K562 (cell line): ENCODE data around the gene CMSS1. TPM values are rescaled to one million over a fixed set of nuclear protein-coding genes. Genes with fewer than 3 reads are reported as not detected.

Source experiments
- ATAC-seq: fragments of 200-7000 bp; cut with Tn5 transposase; 3 replicates; pipeline ENCODE4 v1.9.1; 2020; ENCODE audit warnings: moderate library complexity
- BruUV-seq: library from RNA; stranded (reverse); fragments of 400-500 nt; replicated peaks from 2 replicates; lab custom pipeline; 2021; lab: Mats Ljungman, UMichigan
- CTCF ChIA-PET: fragments of 300-600 bp; formaldehyde crosslinking; extraction: SDS; loops from one replicate; lab custom pipeline; 2021; ENCODE audit warnings: low intra/inter-chr PET ratio; lab: Yijun Ruan, JAX
- POLR2A ChIA-PET: fragments of 300-600, 350-650 bp; sonication (Branson Sonifier 250); formaldehyde crosslinking; extraction: SDS; loops from one replicate; lab custom pipeline; 2021; ENCODE audit warnings: antibody characterized with exemption, inconsistent platforms; lab: Yijun Ruan, JAX
- DNase-seq, 4 experiments: peaks; one replicate each; pipeline versions ENCODE4 v3.0.0 to v3.0.0-alpha.2; 2011 to 2018; ENCODE audit warnings: low spot score in 3 of 4, mixed read lengths in 3 of 4; ENCODE audit errors: extremely low read depth in 1 of 4
- FAIRE-seq: peaks from 2 replicates; lab custom pipeline; 2011; peaks lifted over from hg19 to GRCh38; lab: Jason Lieb, UNC
- H2AFZ ChIP-seq: 2 replicates; pipeline ENCODE4 v1.6.0; 2011; ENCODE audit warnings: low read depth, low read length, control low read depth, inconsistent platforms
- H3K27ac ChIP-seq: fragments of 200-600 bp; 3 replicates; pipeline ENCODE4 v1.8.0; 2011; ENCODE audit warnings: low read depth, mild to moderate bottlenecking, control low read depth, inconsistent platforms, low read length, moderate library complexity, mixed read lengths; ENCODE audit errors: extremely low read depth
- H3K27me3 ChIP-seq, 2 experiments: fragments of 300-600 bp in 1 of 2; 2 replicates in 1 of 2; 3 replicates in 1 of 2; pipeline versions ENCODE4 v1.6.0 to v1.8.0; 2011; ENCODE audit warnings: inconsistent platforms in 2 of 2, low read length in 2 of 2, mild to moderate bottlenecking in 1 of 2, mixed read lengths in 1 of 2, moderate library complexity in 1 of 2; ENCODE audit not compliant: control insufficient read depth in 2 of 2, insufficient read depth in 2 of 2
- H3K36me3 ChIP-seq: fragments of 300-600 bp; 3 replicates; pipeline ENCODE4 v1.8.0; 2011; ENCODE audit warnings: mild to moderate bottlenecking, low read length, inconsistent platforms; ENCODE audit not compliant: control insufficient read depth, insufficient read depth
- H3K4me1 ChIP-seq, 2 experiments: fragments of 200-600 bp in 1 of 2; replicated peaks in 1 of 2; 2 replicates in 1 of 2; 3 replicates in 1 of 2; pipeline versions ENCODE4 v1.5.1 to v1.8.0; 2011; ENCODE audit warnings: inconsistent platforms in 2 of 2, low read length in 2 of 2, mild to moderate bottlenecking in 1 of 2, mixed read lengths in 1 of 2, moderate library complexity in 1 of 2; ENCODE audit not compliant: control insufficient read depth in 2 of 2, insufficient read depth in 2 of 2
- H3K4me2 ChIP-seq: 2 replicates; pipeline ENCODE4 v1.6.1; 2011; ENCODE audit warnings: low read length, control low read depth, inconsistent platforms, mixed read lengths; ENCODE audit not compliant: insufficient read depth
- H3K4me3 ChIP-seq: fragments of 200-600 bp; sonication (generic), shearing (Covaris generic); 2 replicates; pipeline ENCODE4 v1.5.1; 2016; ENCODE audit warnings: control low read depth, inconsistent platforms
- H3K79me2 ChIP-seq: fragments of 200-600 bp; 3 replicates; pipeline ENCODE4 v1.8.0; 2011; ENCODE audit warnings: low read length, inconsistent platforms; ENCODE audit not compliant: control insufficient read depth, insufficient read depth
- H3K9ac ChIP-seq, 2 experiments: 2 replicates each; pipeline versions ENCODE4 v1.6.0 to v1.6.1; 2011; ENCODE audit warnings: low read depth in 2 of 2, low read length in 2 of 2, control low read depth in 1 of 2, inconsistent platforms in 1 of 2, mild to moderate bottlenecking in 1 of 2, mixed read lengths in 1 of 2; ENCODE audit not compliant: insufficient read depth in 1 of 2
- H3K9me1 ChIP-seq: one replicate; pipeline ENCODE4 v1.6.0; 2011; ENCODE audit warnings: inconsistent platforms, mild to moderate bottlenecking, low read length, moderate library complexity; ENCODE audit not compliant: control insufficient read depth, insufficient read depth
- H3K9me3 ChIP-seq: replicated peaks from 2 replicates; pipeline ENCODE4 v1.5.1; 2011; ENCODE audit warnings: low read depth, low read length, inconsistent platforms; ENCODE audit not compliant: control insufficient read depth, insufficient read depth
- H4K20me1 ChIP-seq: replicated peaks from 2 replicates; pipeline ENCODE4 v1.6.1; 2011; ENCODE audit warnings: low read length, inconsistent platforms, mixed read lengths; ENCODE audit not compliant: control insufficient read depth, insufficient read depth
- COPS2 ChIP-seq: fragments of 450-650 bp; conservative IDR thresholded peaks from 2 replicates; pipeline ENCODE4 v1.6.1; 2016; ENCODE audit warnings: mild to moderate bottlenecking, moderate library complexity
- HOMEZ ChIP-seq: fragments of 250-450 bp; sonication (Bioruptor Pico); IDR thresholded peaks from 2 replicates; pipeline ENCODE4 v1.4.0; 2020; ENCODE audit warnings: mild to moderate bottlenecking, moderate library complexity
- WGBS: fragments of 100-300 bp; shearing (Covaris generic); methylation state at CpG from one replicate; pipeline ENCODE4 v1.1.6; 2016; ENCODE audit warnings: low coverage, mixed read lengths; ENCODE audit not compliant: insufficient coverage; ENCODE audit errors: missing lambda C conversion rate; 5-methylcytosine and 5-hydroxymethylcytosine counted together
- in situ Hi-C: fragments of 300-500 bp; cut with MboI; formaldehyde crosslinking; loops from 4 replicates; pipeline ENCODE4 v1.15.0; 2018; ENCODE audit warnings: inconsistent platforms, mixed read lengths
- intact Hi-C: fragments of 100-400 bp; cut with micrococcal nuclease; formaldehyde crosslinking; loops from 2 replicates; pipeline ENCODE4 v1.14.2; 2022
- polyA plus RNA-seq, 8 experiments: library from polyadenylated mRNA; depleted of rRNA in 4 of 8; stranded (reverse) in 5 of 8; unstranded in 3 of 8; fragments of >200 nt; fragmentation: Nextera tagmentation in 2 of 8; fragmentation: Illumina TruSeq in 1 of 8; extraction: Ambion mirVana in 2 of 8; extraction: Trizol in 1 of 8; gene quantifications; 2 replicates each; pipeline versions ENCODE4 v1.2.1 to v1.2.3, GENCODE V29; 2011 to 2014; ENCODE audit warnings: inconsistent platforms in 1 of 8, missing spikeins in 1 of 8
- total RNA-seq, 7 experiments: library from RNA; depleted of rRNA in 6 of 7; stranded (reverse); fragments of >200 nt in 6 of 7; fragmentation: Illumina TruSeq in 2 of 7; extraction: Trizol in 2 of 7; gene quantifications; 2 replicates each; pipeline versions ENCODE4 v1.2.1 to v1.2.3, GENCODE V29; 2011 to 2021; ENCODE audit warnings: low replicate concordance in 1 of 7
- TF ChIP-seq, protein P1 (sequence below), 2 experiments: fragments of 450-650 bp in 1 of 2; sonication (generic) in 1 of 2; formaldehyde crosslinking in 1 of 2; IDR thresholded peaks; 2 replicates each; pipeline versions ENCODE4 v1.7.1 to v1.9.0; 2016 to 2022; ENCODE audit warnings: inconsistent platforms in 1 of 2, mild to moderate bottlenecking in 1 of 2, missing genetic modification reagents in 1 of 2

The CMSS1 gene
- total and polyA plus RNA-seq, 9 of the 15 experiments (the other 6 are each of a cell fraction or from before 2014, with no cell fraction given): 46.9 to 109 (median 72.3) TPM

DNA sequence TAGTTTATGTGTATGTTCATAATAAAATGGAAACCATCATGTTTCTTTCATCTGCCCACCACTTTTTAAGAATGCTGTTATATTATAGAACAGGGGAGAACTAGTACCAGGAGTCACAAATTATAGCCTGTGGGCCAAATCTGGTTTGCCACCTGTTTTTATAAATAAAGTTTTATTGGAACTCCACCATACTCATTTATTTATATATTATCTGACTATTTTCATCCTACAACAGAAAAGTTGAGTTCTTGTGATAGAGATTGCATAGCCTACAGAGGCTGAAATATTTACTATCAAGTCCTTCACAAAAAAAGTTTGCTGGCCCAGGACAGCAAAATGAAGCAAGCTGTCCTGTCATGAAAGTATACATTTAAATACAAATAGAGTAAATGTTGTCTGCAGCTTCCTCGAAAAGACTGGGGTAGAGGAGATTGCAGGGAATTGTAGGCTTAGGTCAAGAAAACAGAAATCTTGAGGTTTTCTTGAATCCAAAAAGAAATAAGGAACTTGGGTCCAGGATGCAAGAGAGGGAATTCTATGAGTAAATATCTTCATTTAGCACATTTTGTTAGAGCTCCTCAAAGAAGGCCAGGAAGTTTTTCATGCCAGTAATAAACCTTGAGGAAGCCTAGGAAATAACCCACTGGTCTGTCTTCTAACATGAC, 255.5 kb downstream of the CMSS1 start:
- Histone ChIP-seq H3K9ac (no peak overlapping the region), H3K27ac (0 out of 3 replicates have a peak overlapping the region, but pooled peaks have one; percentile 26), H3K79me2 (no peaks in the 10 kb centered on the region; the same call in 2 of the 3 replicates), H3K4me1 (peaks cover 2 to 31% of the 10 kb centered on the region in 2 experiments; a peak in 3 of 5 replicates), H3K9me3 (no peaks in the 10 kb centered on the region), H3K27me3 (no peaks in the 10 kb centered on the region), H4K20me1 (no peaks in the 10 kb centered on the region), H3K4me2 (no peak overlapping the region), H3K36me3 (no peaks in the 10 kb centered on the region), H2AFZ (peak overlapping the region; percentile 63; the same call in 1 of the 2 replicates), H3K4me3 (no peak overlapping the region), H3K9me1 (no peaks in the 10 kb centered on the region)
- no TSS peak for BruUV-seq
- in situ Hi-C loops (loop anchor here (10.0 to 25.0 kb wide), 2 partner anchors 182 to 236 kb away; no protein-coding TSS in a partner anchor), intact Hi-C loops (no loop called here)
- FAIRE-seq (no peak), DNase-seq (no peak), ATAC-seq (no peak)
- TF ChIP-seq HOMEZ: no peak
- TF ChIP-seq COPS2: no peak
- TF ChIP-seq, protein P1, sequence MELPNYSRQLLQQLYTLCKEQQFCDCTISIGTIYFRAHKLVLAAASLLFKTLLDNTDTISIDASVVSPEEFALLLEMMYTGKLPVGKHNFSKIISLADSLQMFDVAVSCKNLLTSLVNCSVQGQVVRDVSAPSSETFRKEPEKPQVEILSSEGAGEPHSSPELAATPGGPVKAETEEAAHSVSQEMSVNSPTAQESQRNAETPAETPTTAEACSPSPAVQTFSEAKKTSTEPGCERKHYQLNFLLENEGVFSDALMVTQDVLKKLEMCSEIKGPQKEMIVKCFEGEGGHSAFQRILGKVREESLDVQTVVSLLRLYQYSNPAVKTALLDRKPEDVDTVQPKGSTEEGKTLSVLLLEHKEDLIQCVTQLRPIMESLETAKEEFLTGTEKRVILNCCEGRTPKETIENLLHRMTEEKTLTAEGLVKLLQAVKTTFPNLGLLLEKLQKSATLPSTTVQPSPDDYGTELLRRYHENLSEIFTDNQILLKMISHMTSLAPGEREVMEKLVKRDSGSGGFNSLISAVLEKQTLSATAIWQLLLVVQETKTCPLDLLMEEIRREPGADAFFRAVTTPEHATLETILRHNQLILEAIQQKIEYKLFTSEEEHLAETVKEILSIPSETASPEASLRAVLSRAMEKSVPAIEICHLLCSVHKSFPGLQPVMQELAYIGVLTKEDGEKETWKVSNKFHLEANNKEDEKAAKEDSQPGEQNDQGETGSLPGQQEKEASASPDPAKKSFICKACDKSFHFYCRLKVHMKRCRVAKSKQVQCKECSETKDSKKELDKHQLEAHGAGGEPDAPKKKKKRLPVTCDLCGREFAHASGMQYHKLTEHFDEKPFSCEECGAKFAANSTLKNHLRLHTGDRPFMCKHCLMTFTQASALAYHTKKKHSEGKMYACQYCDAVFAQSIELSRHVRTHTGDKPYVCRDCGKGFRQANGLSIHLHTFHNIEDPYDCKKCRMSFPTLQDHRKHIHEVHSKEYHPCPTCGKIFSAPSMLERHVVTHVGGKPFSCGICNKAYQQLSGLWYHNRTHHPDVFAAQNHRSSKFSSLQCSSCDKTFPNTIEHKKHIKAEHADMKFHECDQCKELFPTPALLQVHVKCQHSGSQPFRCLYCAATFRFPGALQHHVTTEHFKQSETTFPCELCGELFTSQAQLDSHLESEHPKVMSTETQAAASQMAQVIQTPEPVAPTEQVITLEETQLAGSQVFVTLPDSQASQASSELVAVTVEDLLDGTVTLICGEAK (IDR thresholded peaks at IDR 0.05): peak; percentile 89
- TF ChIP-seq, protein P1 (CRISPR knock-in tag; IDR thresholded peaks at IDR 0.05): peak; percentile 65
- WGBS: 27% methylated on average over 1 of the region's 1 CpG
- ChIA-PET POLR2A (no interaction called here), CTCF (no interaction called here)
